Hepatocyte (in vitro differentiated cells): Measurements from ENCODE around the gene ZNF276.

Experiments
- CTCF ChIP-seq: fragments of 200-600 bp; sonication (generic); IDR thresholded peaks from 2 replicates; pipeline ENCODE4 v1.5.1; 2016; ENCODE audit warnings: antibody characterized with exemption, mild to moderate bottlenecking; ENCODE audit not compliant: poor library complexity
- EZH2 ChIP-seq: fragments of 200-600 bp; sonication (generic); IDR thresholded peaks from 2 replicates; pipeline ENCODE4 v1.6.1; 2016; ENCODE audit warnings: antibody characterized with exemption, mild to moderate bottlenecking, borderline replicate concordance

- TF ChIP-seq CTCF (no peak), EZH2 (no peak)
Measured at GRCh38 chr16:89720551-89720812, 855 bp upstream of the ZNF276 start.
